Common myeloid progenitor, CD34-positive (primary cell): ENCODE results near the gene SCARB2. TPM values are rescaled to one million over a fixed set of nuclear protein-coding genes. Genes with fewer than 3 reads are reported as not detected.

Experiments used
- CTCF ChIA-PET: fragments of 350-600 bp; sonication (Branson Sonifier 250); formaldehyde crosslinking; loops from one replicate; lab custom pipeline; 2021; ENCODE audit warnings: antibody characterized with exemption; lab: Charles Lee
- POLR2A ChIA-PET: fragments of 350-600 bp; sonication (Branson Sonifier 250); formaldehyde crosslinking; loops from one replicate; lab custom pipeline; 2021; ENCODE audit warnings: antibody characterized with exemption; lab: Charles Lee
- DNase-seq, 3 donors: peaks; one replicate each; pipeline versions ENCODE4 v3.0.0 to v3.0.0-alpha.2; 2013
- H3K27ac ChIP-seq, 2 experiments: 1 replicate in 1 of 2; 2 replicates in 1 of 2; pipeline ENCODE4 v1.7.0; 2013; ENCODE audit warnings: inconsistent platforms in 2 of 2, low read length in 2 of 2, mild to moderate bottlenecking in 2 of 2, low read depth in 1 of 2, moderate library complexity in 1 of 2; ENCODE audit not compliant: severe bottlenecking in 2 of 2, insufficient read depth in 1 of 2, poor library complexity in 1 of 2
- H3K27me3 ChIP-seq, 5 experiments: replicated peaks in 2 of 5; 1 replicate in 3 of 5; 2 replicates in 2 of 5; pipeline versions ENCODE4 v1.6.1 to v1.7.0; 2013; ENCODE audit warnings: low read length in 4 of 5, mild to moderate bottlenecking in 2 of 5, moderate library complexity in 2 of 5, inconsistent platforms in 1 of 5; ENCODE audit not compliant: insufficient read depth in 5 of 5, control insufficient read depth in 4 of 5
- H3K36me3 ChIP-seq, 4 experiments: 1 replicate in 2 of 4; 2 replicates in 2 of 4; pipeline versions ENCODE4 v1.6.1 to v1.7.0; 2013; ENCODE audit warnings: low read length in 3 of 4, control low read depth in 1 of 4, mild to moderate bottlenecking in 1 of 4; ENCODE audit not compliant: control insufficient read depth in 4 of 4, insufficient read depth in 4 of 4
- H3K4me1 ChIP-seq, 4 experiments: 1 replicate in 3 of 4; 2 replicates in 1 of 4; pipeline versions ENCODE4 v1.6.1 to v1.7.1; 2013; ENCODE audit warnings: low read length in 3 of 4, mild to moderate bottlenecking in 3 of 4, control low read depth in 1 of 4, inconsistent platforms in 1 of 4, moderate library complexity in 1 of 4; ENCODE audit not compliant: control insufficient read depth in 4 of 4, insufficient read depth in 4 of 4; ENCODE audit errors: control extremely low read depth in 1 of 4
- H3K4me3 ChIP-seq, 7 experiments: 1 replicate in 4 of 7; 2 replicates in 3 of 7; pipeline versions ENCODE4 v1.5.1 to v1.7.0; 2013; ENCODE audit warnings: mild to moderate bottlenecking in 7 of 7, low read length in 6 of 7, moderate library complexity in 6 of 7, inconsistent platforms in 2 of 7, low read depth in 2 of 7, control low read depth in 1 of 7; ENCODE audit not compliant: insufficient read depth in 4 of 7, control insufficient read depth in 1 of 7; ENCODE audit errors: extremely low read depth in 1 of 7
- H3K9me3 ChIP-seq, 5 experiments: 1 replicate in 4 of 5; 2 replicates in 1 of 5; pipeline versions ENCODE4 v1.6.1 to v1.7.1; 2013; ENCODE audit warnings: low read length in 4 of 5, mild to moderate bottlenecking in 2 of 5, inconsistent platforms in 1 of 5, low read depth in 1 of 5, moderate library complexity in 1 of 5; ENCODE audit not compliant: control insufficient read depth in 4 of 5, insufficient read depth in 2 of 5; ENCODE audit errors: control extremely low read depth in 1 of 5
- WGBS: methylation state at CpG from one replicate; pipeline ENCODE4 v1.1.5; 2013; ENCODE audit not compliant: insufficient coverage; 5-methylcytosine and 5-hydroxymethylcytosine counted together
- polyA plus RNA-seq: library from polyadenylated mRNA; unstranded; fragments of 120-200 nt; gene quantifications from one replicate; pipeline ENCODE4 v1.2.1, GENCODE V29; 2013

SCARB2 gene, protein sequence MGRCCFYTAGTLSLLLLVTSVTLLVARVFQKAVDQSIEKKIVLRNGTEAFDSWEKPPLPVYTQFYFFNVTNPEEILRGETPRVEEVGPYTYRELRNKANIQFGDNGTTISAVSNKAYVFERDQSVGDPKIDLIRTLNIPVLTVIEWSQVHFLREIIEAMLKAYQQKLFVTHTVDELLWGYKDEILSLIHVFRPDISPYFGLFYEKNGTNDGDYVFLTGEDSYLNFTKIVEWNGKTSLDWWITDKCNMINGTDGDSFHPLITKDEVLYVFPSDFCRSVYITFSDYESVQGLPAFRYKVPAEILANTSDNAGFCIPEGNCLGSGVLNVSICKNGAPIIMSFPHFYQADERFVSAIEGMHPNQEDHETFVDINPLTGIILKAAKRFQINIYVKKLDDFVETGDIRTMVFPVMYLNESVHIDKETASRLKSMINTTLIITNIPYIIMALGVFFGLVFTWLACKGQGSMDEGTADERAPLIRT
- polyA plus RNA-seq: 60.0 TPM

DNA sequence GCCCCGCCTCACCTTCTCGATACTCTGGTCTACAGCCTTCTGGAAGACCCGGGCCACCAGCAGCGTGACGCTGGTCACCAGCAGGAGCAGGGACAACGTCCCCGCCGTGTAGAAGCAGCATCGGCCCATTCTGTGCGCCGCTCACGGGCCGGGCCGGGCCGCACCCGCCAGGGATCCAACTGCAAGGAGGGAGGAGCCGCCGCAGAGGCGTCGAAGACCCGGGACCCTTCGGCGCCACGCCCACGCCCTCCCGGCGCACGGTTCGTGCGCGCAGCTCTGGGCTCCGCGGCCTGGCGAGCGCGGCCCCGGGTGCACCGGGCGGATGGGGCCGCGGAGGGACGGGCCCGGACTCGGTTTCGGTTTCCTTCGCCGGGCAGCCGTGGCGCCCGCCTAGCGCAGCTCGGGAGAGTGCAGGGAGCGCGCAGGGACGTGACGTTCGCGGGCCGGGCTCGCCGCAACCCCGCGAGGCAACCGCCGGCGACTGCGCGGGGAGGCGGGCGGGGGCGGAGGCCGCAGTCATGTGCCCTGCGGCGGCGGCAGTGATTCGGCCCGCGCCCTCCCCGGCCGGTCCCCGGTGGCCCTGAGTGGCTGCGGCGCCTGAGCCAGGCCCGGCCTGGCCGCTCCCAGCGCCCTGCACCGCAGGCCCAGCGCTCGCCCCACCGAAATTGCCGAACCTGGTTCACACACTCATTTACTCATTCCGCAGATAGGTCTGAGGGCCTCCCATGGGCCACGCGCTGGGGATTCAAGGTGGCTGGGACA, at the start of gene SCARB2:
Gene SCARB2 (minus strand): TSS at position 410 of the 762 bp plus-strand sequence. CDS start 281 bp downstream, at position 129.
- Histone ChIP-seq H3K27ac (peak within 1 kb of the TSS; percentile 78 to 88), H3K36me3 (no peaks in the 10 kb centered on the region), H3K4me3 (peak within 1 kb of the TSS; percentile 73 to 94 (median 83)), H3K9me3 (no peaks in the 10 kb centered on the region), H3K4me1 (peaks cover 27 to 69% (median 51%) of the 10 kb centered on the region in 4 experiments), H3K27me3 (no peaks in the 10 kb centered on the region)
- ChIA-PET POLR2A (interaction anchor here (1.5 kb wide), 1 partner anchor 14 kb away, joined by 8 read pairs; no protein-coding TSS in a partner anchor), CTCF (interaction anchor here (1.0 to 2.2 kb wide), 4 partner anchors 14 to 92 kb away, joined by 3 to 5 read pairs (median 4); partner anchors contain the start of gene FAM47E)
- under 1% methylated on average over 74 of the region's 94 CpGs for WGBS
- peak; percentile 82 to 94 (median 92) for DNase-seq

DNA sequence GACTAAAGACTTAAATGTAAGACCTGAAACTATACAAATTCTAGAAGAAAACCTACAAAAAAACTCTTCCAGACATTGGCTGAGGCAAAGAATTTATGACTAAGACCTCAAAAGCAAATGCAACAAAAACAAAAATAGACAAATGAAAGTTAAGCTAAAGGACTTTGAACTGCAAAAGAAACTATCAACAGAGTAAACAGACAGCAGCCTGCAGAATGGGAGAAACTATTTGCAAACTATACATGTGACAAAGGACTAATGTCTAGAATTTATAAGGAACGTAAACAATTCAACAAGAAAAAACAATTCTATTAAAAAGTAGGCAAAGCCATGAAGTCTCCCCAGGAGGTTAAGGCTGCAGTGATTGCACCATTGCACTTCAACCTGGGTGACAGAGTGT, 46.9 kb upstream of the SCARB2 start:
- H3K27ac ChIP-seq: no peak overlapping the region
- H3K4me1 ChIP-seq: peaks cover 0 to 21% (median 6%) of the 10 kb centered on the region in 4 experiments
- H3K36me3 ChIP-seq: no peaks in the 10 kb centered on the region
- no peak for DNase-seq
- no peak overlapping the region for H3K4me3 ChIP-seq
- ChIA-PET POLR2A (no interaction called here), CTCF (interaction anchor here (1.0 kb wide), 1 partner anchor 117 kb away, joined by 4 read pairs; no protein-coding TSS in a partner anchor)
- no CpG with 5 or more reads among the region's 1 CpG for whole genome bisulfite sequencing
- no peaks in the 10 kb centered on the region for H3K9me3 ChIP-seq
- H3K27me3 ChIP-seq: no peaks in the 10 kb centered on the region

DNA sequence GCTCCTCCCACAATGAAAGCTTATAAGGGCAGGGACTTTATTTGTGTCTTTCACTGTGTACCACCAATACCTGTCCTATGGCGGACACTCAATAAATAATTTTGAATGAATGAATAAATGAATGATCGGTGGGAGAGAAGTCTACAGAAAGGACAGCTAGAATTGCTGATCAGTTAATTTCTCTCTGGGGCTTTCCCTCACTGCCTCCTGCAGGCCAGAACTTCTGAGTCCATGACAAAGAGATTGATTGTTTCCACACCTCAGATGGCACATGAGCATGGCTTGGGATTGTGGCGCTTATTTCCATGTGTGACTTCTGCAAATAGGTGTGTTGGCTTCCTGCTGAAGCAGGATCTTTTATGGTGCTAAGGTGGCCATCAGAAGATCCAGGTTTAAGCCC, 44.2 kb upstream of the SCARB2 start:
- no peak for DNase-seq
- WGBS: 95% methylated on average over 2 of the region's 3 CpGs

DNA sequence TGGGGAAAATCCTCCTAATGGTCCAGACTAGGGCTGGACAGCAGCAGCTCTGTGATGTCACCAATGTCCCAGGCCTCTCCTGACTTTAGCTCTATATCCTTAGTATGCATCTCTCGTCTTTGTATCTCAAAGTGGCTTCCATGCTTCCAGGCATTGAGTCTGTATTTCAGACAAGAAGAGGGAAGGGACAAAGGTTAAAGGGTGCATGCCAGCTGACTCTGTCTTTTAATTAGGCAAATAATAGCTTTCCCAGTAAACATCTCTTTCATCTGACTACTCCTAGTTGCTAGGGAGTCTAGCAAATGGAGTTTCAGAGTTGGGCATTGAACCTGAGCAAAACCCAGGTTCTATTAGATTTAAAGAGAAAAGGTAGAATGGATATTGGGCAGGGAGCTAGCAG, 43.3 kb upstream of the SCARB2 start:
- Histone ChIP-seq H3K27me3 (no peaks in the 10 kb centered on the region), H3K27ac (no peak overlapping the region), H3K4me1 (peaks cover 0 to 26% (median 11%) of the 10 kb centered on the region in 4 experiments), H3K36me3 (no peaks in the 10 kb centered on the region), H3K9me3 (no peaks in the 10 kb centered on the region), H3K4me3 (no peak overlapping the region)
- ChIA-PET CTCF (interaction anchor here (1.1 to 2.1 kb wide), 6 partner anchors 13 to 122 kb away, joined by 3 to 8 read pairs (median 4); no protein-coding TSS in a partner anchor), POLR2A (interaction anchor here (0.8 kb wide), 1 partner anchor 12 kb away, joined by 4 read pairs; no protein-coding TSS in a partner anchor)
- WGBS: 100% methylated on average over 1 of the region's 1 CpG
- DNase-seq: no peak

More for the DNA sequence above, 44.2 kb upstream of the SCARB2 start:
- Histone ChIP-seq H3K4me1 (peaks cover 0 to 25% (median 8%) of the 10 kb centered on the region in 4 experiments), H3K9me3 (no peaks in the 10 kb centered on the region), H3K36me3 (no peaks in the 10 kb centered on the region), H3K4me3 (no peak overlapping the region), H3K27me3 (no peaks in the 10 kb centered on the region), H3K27ac (no peak overlapping the region)
- ChIA-PET CTCF (interaction anchor here (0.6 to 2.1 kb wide), 6 partner anchors 12 to 308 kb away, joined by 3 to 8 read pairs (median 3); no protein-coding TSS in a partner anchor), POLR2A (no interaction called here)

DNA sequence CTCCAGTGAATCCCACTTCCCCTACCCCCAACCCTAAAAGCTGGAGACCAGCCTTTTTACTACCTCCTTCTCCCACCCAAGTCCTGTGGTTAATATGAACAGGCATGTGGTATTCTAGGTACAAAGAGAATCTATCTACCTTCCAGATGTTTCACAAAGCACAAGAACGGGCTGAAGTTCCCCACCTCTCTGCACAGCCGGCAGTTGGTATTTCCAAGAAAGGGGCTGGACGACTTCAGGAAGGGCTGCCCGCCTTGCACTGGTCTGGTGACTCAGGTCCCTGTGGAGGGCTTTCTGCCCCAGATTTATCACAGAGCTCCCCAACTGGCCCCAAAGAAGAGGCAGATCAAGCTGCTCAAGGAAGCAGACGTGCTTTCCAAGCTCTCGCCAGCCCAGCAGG, 42.4 kb upstream of the SCARB2 start:
- peak in 2 of 3 donors; percentile 63 to 70 for DNase-seq
- Histone ChIP-seq H3K36me3 (no peaks in the 10 kb centered on the region), H3K9me3 (no peaks in the 10 kb centered on the region), H3K27me3 (peaks cover 0 to 2% (median 1%) of the 10 kb centered on the region in 5 experiments), H3K4me1 (peaks cover 0 to 35% (median 19%) of the 10 kb centered on the region in 4 experiments), H3K4me3 (peak overlapping the region in 2 of 7 experiments; percentile 29 to 39), H3K27ac (no peak overlapping the region)
- CTCF ChIA-PET: interaction anchor here (0.6 to 2.1 kb wide), 4 partner anchors 15 to 123 kb away, joined by 3 to 8 read pairs (median 4); no protein-coding TSS in a partner anchor
- POLR2A ChIA-PET: interaction anchor here (0.8 kb wide), 1 partner anchor 13 kb away, joined by 4 read pairs; no protein-coding TSS in a partner anchor
- WGBS: 24% methylated on average over 6 of the region's 6 CpGs

DNA sequence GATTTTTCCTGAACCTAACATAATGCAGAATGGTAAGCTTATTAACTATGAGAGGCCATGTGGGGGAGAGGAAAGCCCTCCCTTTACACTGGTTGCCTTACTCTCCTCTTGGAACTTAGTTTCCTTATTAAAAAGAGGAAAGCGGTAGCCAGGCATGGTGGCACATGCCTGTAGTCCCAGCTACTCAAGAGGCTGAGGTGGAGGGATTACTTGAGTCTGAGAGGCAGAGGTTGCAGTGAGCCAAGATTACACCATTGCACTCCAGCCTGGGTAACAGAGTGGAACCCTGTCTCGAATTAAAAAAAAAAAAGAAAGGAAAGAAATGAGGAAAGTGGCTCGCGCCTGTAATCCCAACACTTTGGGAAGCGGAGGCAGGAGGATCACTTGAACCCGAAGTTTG, 39.9 kb upstream of the SCARB2 start:
- ChIA-PET POLR2A (no interaction called here), CTCF (interaction anchor here (0.9 to 5.1 kb wide), 6 partner anchors 10 to 124 kb away, joined by 3 to 15 read pairs (median 6); no protein-coding TSS in a partner anchor)
- Histone ChIP-seq H3K4me1 (peaks cover 0 to 38% (median 21%) of the 10 kb centered on the region in 4 experiments), H3K4me3 (no peak overlapping the region), H3K27me3 (peaks cover 0 to 16% (median 3%) of the 10 kb centered on the region in 5 experiments), H3K27ac (no peak overlapping the region), H3K9me3 (no peaks in the 10 kb centered on the region), H3K36me3 (no peaks in the 10 kb centered on the region)
- DNase-seq: no peak
- 75% methylated on average over 4 of the region's 6 CpGs for WGBS
